Ectodermal cell (in vitro differentiated cells): ENCODE data around the gene LTBP1.

Source experiments
- H3K27ac ChIP-seq: 2 replicates; pipeline ENCODE4 v1.7.0; 2013; ENCODE audit warnings: mild to moderate bottlenecking, low read depth, low read length; ENCODE audit not compliant: insufficient read depth, poor library complexity, severe bottlenecking
- H3K27me3 ChIP-seq: 2 replicates; pipeline ENCODE4 v1.7.0; 2013; ENCODE audit warnings: mild to moderate bottlenecking, low read length; ENCODE audit not compliant: insufficient read depth, control insufficient read depth, poor library complexity, severe bottlenecking
- H3K36me3 ChIP-seq: one replicate; pipeline ENCODE4 v1.7.0; 2013; ENCODE audit warnings: low read length; ENCODE audit not compliant: control insufficient read depth, insufficient read depth
- H3K4me1 ChIP-seq: one replicate; pipeline ENCODE4 v1.7.0; 2013; ENCODE audit warnings: low read length; ENCODE audit not compliant: control insufficient read depth, insufficient read depth
- H3K4me3 ChIP-seq: 2 replicates; pipeline ENCODE4 v1.7.0; 2013; ENCODE audit warnings: low read depth, low read length, control low read depth; ENCODE audit not compliant: insufficient read depth
- H3K9me3 ChIP-seq: 2 replicates; pipeline ENCODE4 v1.7.0; 2013; ENCODE audit warnings: mild to moderate bottlenecking, low read length, moderate library complexity; ENCODE audit not compliant: control insufficient read depth
- WGBS, 2 experiments: methylation state at CpG; one replicate each; pipeline ENCODE4 v1.1.7; 2013; ENCODE audit warnings: missing lambda C conversion rate in 2 of 2; 5-methylcytosine and 5-hydroxymethylcytosine counted together

The LTBP1 gene

DNA sequence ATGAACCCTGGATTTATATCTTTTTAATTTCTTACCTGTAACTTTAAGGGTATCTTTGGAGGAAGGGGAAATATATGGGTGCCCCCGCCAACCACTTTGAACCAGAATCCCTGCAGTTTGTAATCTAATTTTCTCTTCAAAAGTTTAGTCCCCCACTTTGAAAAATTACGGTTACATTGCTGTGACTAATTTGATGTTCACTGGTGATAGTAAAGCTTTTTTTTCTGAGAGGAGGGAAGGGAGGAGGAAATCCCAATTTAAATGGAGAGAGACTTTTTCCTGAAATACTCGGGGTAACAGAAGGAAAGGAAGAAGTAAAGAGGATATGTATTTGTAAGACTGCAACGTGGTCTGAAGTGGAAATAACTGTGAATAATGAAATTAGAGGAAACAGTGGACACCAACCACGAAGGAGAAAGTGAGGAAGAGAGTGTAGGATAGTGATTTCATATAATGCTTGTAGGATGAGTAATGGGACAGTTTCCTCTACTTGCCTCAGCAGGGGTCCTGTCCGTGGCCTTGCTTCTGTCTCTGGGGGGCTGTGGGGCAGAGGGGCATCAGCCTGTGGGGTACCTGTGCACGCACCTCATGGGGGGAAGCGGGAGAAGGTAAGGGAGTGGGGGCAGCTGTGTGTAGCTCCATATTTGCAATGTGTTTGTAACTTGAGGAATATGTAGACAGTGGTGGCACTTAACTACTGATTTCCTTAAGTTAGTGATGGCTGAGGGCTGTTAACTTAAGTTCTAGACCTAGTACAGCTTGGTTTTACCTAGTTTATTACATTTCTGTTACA lies 161.1 kb downstream of the LTBP1 start:
- Histone ChIP-seq H3K9me3 (no peaks in the 10 kb centered on the region), H3K27ac (no peak overlapping the region)
- 89 to 90% methylated on average over 8 of the region's 8 CpGs for WGBS, 2 experiments

DNA sequence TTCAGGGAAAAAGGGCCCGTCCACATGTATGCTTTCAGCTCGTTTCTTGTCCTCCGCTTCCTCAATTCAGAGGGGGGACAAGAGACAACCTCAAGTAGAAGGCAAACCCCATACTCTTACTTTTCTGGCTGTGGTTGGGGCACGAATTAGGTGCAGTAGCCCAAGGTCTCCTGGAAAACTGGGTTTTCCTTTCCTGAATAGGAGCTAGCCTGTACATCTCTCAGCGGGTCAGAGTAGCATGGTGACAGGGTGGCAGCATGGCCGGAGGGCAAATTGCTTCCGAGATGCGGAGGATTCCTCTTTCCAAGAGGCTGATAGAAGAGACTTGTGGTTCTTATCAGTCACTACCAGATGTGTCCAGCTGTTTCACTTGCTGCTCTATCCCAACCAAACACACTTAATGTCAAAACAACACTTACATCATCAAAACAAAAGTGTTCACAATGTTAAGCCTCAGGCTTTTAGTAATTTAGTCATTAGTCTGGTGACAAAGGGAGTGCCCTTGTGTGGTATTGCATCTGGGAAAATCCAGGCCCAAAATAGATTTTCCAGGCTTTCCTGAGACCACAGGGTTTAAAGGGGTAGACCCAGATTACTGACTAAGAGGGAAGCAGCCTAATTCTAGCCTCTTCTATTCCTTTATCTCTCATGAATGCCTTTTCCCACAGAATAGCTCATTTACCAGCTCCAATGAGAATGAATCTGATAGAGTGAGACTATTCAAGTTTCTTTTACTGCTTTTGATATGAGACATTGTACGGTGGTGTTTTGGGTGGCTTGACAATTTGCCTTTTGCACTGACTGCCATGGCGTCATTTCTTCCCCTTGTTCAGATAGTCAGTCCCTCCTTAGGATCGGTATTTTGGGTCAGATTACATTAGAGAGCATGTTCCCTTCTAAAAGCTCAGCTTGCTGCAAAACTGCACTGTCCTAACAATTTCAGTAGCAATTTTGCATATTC lies 162.0 kb downstream of the LTBP1 start:
- no peaks in the 10 kb centered on the region for H3K36me3 ChIP-seq
- H3K9me3 ChIP-seq, result no peaks in the 10 kb centered on the region
- 90 to 93% methylated on average over 11 of the region's 11 CpGs for WGBS, 2 experiments
- H3K4me3 ChIP-seq, result no peak overlapping the region
- H3K27me3 ChIP-seq, result no peaks in the 10 kb centered on the region
- no peak overlapping the region for H3K27ac ChIP-seq
- no peaks in the 10 kb centered on the region for H3K4me1 ChIP-seq

More for the DNA sequence above, 161.1 kb downstream of the LTBP1 start:
- no peak overlapping the region for H3K4me3 ChIP-seq
- H3K36me3 ChIP-seq, result no peaks in the 10 kb centered on the region
- no peaks in the 10 kb centered on the region for H3K27me3 ChIP-seq
- no peaks in the 10 kb centered on the region for H3K4me1 ChIP-seq

DNA sequence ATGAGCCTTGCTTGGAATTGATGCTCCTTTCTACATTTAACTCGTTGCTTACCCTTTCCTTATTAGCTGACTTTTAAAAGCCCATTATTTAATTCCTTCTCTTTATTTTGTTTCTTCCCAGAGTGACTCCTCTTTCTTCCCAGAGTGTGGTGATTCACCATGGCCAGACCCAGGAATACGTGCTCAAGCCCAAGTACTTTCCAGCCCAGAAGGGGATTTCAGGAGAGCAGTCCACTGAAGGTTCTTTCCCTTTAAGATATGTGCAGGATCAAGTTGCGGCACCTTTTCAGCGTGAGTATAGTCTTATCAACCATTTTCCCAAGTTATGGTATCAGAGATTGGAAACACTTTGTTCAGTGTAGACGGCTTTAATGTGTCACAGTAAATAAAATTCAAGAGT lies 163.7 kb downstream of the LTBP1 start:
- no peaks in the 10 kb centered on the region for H3K36me3 ChIP-seq
- H3K4me1 ChIP-seq, result no peaks in the 10 kb centered on the region
- no peaks in the 10 kb centered on the region for H3K27me3 ChIP-seq
- no peak overlapping the region for H3K27ac ChIP-seq
- no peaks in the 10 kb centered on the region for H3K9me3 ChIP-seq
- no peak overlapping the region for H3K4me3 ChIP-seq
- WGBS, 2 experiments, result 92 to 96% methylated on average over 5 of the region's 5 CpGs

DNA sequence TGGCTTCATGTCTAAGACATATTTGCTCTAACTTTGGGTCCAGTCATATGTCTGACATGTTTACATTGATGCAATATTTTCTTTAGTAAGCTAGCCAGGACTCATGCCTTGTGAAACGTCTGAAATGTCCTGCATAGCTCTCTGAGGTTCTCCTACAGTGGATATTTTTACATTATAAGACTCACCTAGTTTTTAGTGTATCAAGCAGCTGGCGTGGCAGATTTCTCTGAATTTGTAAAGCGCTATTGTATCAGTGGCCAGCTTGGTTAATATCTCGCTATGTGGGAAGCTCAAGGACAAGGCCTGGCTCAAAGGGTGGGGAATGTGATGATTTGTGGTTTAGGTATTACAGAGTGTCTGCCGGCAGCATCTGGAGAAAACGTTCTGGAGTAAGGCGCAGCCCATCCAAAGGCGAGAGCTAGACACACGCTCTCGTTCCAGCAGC lies 164.3 kb downstream of the LTBP1 start:
- H3K9me3 ChIP-seq, result no peaks in the 10 kb centered on the region
- H3K4me1 ChIP-seq, result peaks cover under 1% of the 10 kb centered on the region
- H3K4me3 ChIP-seq, result no peak overlapping the region
- H3K27ac ChIP-seq, result no peak overlapping the region
- no peaks in the 10 kb centered on the region for H3K27me3 ChIP-seq
- H3K36me3 ChIP-seq, result no peaks in the 10 kb centered on the region
- 91 to 92% methylated on average over 10 of the region's 10 CpGs for WGBS, 2 experiments

DNA sequence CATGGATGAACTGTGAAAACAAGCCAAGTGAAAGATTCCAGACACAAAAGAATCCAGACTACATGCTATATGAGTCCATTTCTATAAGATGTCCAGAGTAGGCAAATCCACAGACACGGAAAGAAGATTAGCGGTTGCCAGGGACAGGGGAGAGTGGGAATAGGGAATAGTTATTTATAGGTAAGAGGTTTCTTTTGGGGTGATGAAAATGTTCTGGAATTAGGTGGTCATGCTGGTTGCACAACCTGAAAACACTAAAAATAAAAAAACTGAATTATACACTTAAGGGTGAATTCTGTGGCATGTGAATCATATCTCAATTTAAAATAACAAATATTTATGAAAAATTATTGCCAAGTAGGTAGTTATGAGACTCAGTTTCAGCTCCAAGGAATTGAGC lies 168.4 kb downstream of the LTBP1 start:
- peaks cover 13% of the 10 kb centered on the region for H3K4me1 ChIP-seq

DNA sequence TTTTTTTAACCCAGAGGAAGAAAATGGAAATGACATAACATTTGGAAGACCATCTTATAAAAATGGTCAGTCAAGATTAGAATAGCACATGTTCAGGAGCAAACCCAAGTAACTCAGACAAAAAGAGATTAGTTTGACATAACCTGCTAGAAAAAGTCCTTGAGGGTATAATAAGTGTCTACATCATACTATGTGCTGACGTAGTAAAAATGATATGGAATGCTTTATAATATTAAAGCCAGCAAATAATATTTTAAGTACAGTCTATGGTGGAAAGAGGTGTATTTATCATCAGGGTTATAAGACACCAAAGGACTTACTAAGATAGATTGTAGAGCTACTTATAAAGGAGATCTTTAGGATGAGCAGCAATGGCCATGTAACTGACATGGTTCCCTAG lies 169.0 kb downstream of the LTBP1 start:
- Histone ChIP-seq H3K9me3 (no peaks in the 10 kb centered on the region), H3K4me1 (peaks cover 13% of the 10 kb centered on the region), H3K27me3 (no peaks in the 10 kb centered on the region), H3K36me3 (no peaks in the 10 kb centered on the region), H3K27ac (no peak overlapping the region), H3K4me3 (no peak overlapping the region)
- WGBS, 2 experiments, result 100% methylated on average over 1 of the region's 1 CpG; no CpG with 5 or more reads in 1 of the 2 experiments

More for the DNA sequence above, 168.4 kb downstream of the LTBP1 start:
- Histone ChIP-seq H3K36me3 (no peaks in the 10 kb centered on the region), H3K4me3 (no peak overlapping the region), H3K27me3 (no peaks in the 10 kb centered on the region), H3K27ac (no peak overlapping the region), H3K9me3 (no peaks in the 10 kb centered on the region)
- WGBS, 2 experiments, result 98% methylated on average over 2 of the region's 2 CpGs

DNA sequence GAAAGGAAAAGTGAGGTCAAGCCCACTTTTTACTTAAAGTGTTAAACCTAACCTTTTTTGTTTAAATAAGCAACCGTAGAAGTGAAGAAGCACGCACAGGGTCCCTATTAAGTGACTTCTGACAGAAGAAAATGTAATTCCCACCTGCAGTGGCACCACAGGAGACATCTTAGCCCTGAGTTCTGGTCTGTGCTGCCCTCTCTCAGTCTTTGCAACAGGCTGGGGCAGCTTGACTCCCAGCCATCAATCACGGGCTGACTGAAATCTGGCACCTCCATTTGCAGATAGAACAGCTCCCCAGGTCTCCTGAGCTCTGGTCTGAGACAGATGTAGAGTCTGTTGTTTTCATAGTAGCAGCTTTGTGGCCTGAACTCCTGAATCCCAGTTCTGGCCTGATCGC lies 170.0 kb downstream of the LTBP1 start:
- Histone ChIP-seq H3K4me3 (no peak overlapping the region), H3K9me3 (no peaks in the 10 kb centered on the region), H3K36me3 (no peaks in the 10 kb centered on the region), H3K27me3 (no peaks in the 10 kb centered on the region), H3K27ac (no peak overlapping the region), H3K4me1 (peaks cover 13% of the 10 kb centered on the region)
- 21 to 38% methylated on average over 4 of the region's 4 CpGs for WGBS, 2 experiments

DNA sequence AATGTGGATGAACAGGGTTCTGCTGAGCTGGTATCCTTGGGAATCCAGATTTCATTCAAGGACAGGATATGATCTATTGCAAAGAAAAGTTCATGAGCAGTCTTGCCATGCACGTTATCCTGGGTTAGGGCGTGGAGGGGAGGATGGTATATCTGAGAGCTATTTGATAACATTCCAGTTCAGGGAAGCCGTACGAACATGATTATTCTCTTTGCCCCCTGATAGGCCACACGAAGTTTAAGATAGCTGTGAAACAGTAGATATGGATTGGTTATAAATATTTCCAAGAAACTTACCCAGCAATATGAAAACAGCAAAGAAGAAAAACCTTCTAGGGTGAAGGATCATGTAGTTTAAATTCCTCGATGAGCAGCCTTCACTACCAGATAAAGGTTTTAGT lies 171.9 kb downstream of the LTBP1 start:
- H3K4me3 ChIP-seq, result no peak overlapping the region
- H3K36me3 ChIP-seq, result no peaks in the 10 kb centered on the region
- peaks cover 13% of the 10 kb centered on the region for H3K4me1 ChIP-seq
- 97 to 98% methylated on average over 5 to 6 of the region's 6 CpGs for WGBS, 2 experiments
- no peak overlapping the region for H3K27ac ChIP-seq
- H3K9me3 ChIP-seq, result no peaks in the 10 kb centered on the region
- H3K27me3 ChIP-seq, result no peaks in the 10 kb centered on the region

DNA sequence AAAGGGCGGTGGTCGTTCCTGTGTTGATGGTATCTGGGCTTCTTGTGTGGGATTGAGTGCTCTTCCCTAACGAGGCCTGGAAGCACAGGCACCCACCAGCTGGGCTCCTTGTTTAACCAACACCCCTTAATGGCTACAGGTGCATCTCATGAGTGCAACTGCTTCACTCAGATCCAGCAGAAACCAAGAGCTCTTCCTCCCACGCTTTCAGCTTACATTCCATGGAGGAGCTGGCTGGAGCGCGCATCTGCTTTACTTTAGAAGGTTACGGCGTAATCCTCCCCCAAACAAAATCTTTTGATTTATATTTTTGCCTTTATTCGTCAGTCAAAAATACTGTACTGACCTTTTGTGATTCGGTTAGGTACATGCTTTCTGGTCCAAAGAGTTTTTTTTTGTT lies 174.7 kb downstream of the LTBP1 start:
- no peak overlapping the region for H3K27ac ChIP-seq
- H3K4me1 ChIP-seq, result peaks cover 9% of the 10 kb centered on the region
- H3K4me3 ChIP-seq, result no peak overlapping the region
- 89 to 92% methylated on average over 10 of the region's 10 CpGs for WGBS, 2 experiments
- no peaks in the 10 kb centered on the region for H3K27me3 ChIP-seq
- H3K9me3 ChIP-seq, result no peaks in the 10 kb centered on the region
- H3K36me3 ChIP-seq, result no peaks in the 10 kb centered on the region

DNA sequence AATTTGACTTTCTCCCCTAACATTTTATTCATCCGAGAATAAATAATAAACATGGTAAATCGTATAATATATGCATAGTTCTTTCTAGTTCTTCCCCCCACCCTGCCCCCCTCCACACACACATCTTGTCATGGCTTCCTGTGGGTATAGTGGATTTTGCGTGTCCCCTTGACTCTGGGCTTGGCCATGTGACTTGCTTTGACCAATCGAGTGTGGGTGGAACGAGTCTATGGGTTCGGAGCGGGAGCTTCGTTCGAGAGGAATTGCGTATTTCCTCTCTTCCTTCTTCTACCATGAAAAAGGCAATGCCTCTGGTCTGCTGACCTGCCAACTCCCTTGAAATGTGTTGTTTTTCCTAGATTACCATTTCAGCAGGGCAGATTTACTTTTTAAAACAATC lies 175.2 kb downstream of the LTBP1 start:
- Histone ChIP-seq H3K4me3 (no peak overlapping the region), H3K27me3 (no peaks in the 10 kb centered on the region), H3K4me1 (peaks cover 4% of the 10 kb centered on the region), H3K36me3 (no peaks in the 10 kb centered on the region), H3K9me3 (no peaks in the 10 kb centered on the region), H3K27ac (no peak overlapping the region)
- 92 to 95% methylated on average over 8 to 9 of the region's 10 CpGs for WGBS, 2 experiments
